Esophagus mucosa (tissue), 1 donor: Measurements from ENCODE around the gene MGMT. TPM values are rescaled to one million over a fixed set of nuclear protein-coding genes. Genes with fewer than 3 reads are reported as not detected.

Experiments
- ATAC-seq: fragments of 200-7000 bp; cut with Tn5 transposase; one replicate; pipeline ENCODE4 v1.9.1; 2020
- total RNA-seq: library from RNA; stranded (reverse); gene quantifications from one replicate; pipeline ENCODE4 v1.2.4, GENCODE V29; 2023
- donor health status: DM: yes; HTN: yes; CAD: no.

The MGMT gene
- total RNA-seq, 1 donor from 2014 or later = 16.5 TPM

- no peak for ATAC-seq
These were observed 191.5 kb downstream of the MGMT start for GRCh38 chr10:129658376-129659072.

- ATAC-seq = no peak
These were observed 192.6 kb downstream of the MGMT start for GRCh38 chr10:129659508-129660268.

- ATAC-seq = no peak
These were observed 193.5 kb downstream of the MGMT start for GRCh38 chr10:129660569-129660968.

- ATAC-seq = peak; percentile 48
These were observed 195.4 kb downstream of the MGMT start for GRCh38 chr10:129662426-129662825.

GRCh38 chr10:129670124-129670523 lies 203.1 kb downstream of the MGMT start:
- ATAC-seq = no peak

- no peak for ATAC-seq
These were observed 206.3 kb downstream of the MGMT start for GRCh38 chr10:129673292-129673691.

- no peak for ATAC-seq
These were observed 208.2 kb downstream of the MGMT start for GRCh38 chr10:129675027-129675769.

- ATAC-seq = no peak
These were observed 209.0 kb downstream of the MGMT start for GRCh38 chr10:129676014-129676413.

GRCh38 chr10:129677377-129677927 lies 210.4 kb downstream of the MGMT start:
- ATAC-seq = no peak

GRCh38 chr10:129678186-129678585 lies 211.1 kb downstream of the MGMT start:
- no peak for ATAC-seq

GRCh38 chr10:129679207-129679606 lies 212.2 kb downstream of the MGMT start:
- no peak for ATAC-seq

- ATAC-seq = no peak
These were observed 213.8 kb downstream of the MGMT start for GRCh38 chr10:129680661-129681344.

GRCh38 chr10:129681856-129682255 lies 214.8 kb downstream of the MGMT start:
- ATAC-seq = no peak

- ATAC-seq = no peak
These were observed 216.5 kb downstream of the MGMT start for GRCh38 chr10:129683519-129683918.

GRCh38 chr10:129683920-129684319 lies 216.9 kb downstream of the MGMT start:
- ATAC-seq = no peak

- ATAC-seq = no peak
These were observed 218.2 kb downstream of the MGMT start for GRCh38 chr10:129685271-129685670.

- ATAC-seq = peak; percentile 26
These were observed 222.6 kb downstream of the MGMT start for GRCh38 chr10:129689671-129690071.

- peak; percentile 47 for ATAC-seq
These were observed 223.4 kb downstream of the MGMT start for GRCh38 chr10:129690248-129691070.

GRCh38 chr10:129692695-129693094 lies 225.7 kb downstream of the MGMT start:
- ATAC-seq = no peak

GRCh38 chr10:129693382-129693781 lies 226.3 kb downstream of the MGMT start:
- no peak for ATAC-seq

- no peak for ATAC-seq
These were observed 227.1 kb downstream of the MGMT start for GRCh38 chr10:129694184-129694583.
